OCI-LY1 (cell line): Measurements from ENCODE around the gene RERG.

ENCODE experiments used
- H2AFZ ChIP-seq: fragments of 200-600 bp; sonication (generic), shearing (Covaris generic); 2 replicates; pipeline ENCODE4 v1.6.0; 2014; ENCODE audit warnings: antibody characterized with exemption, mild to moderate bottlenecking, low read length
- H3F3A ChIP-seq: fragments of 200-600 bp; sonication (generic), shearing (Covaris generic); 2 replicates; pipeline ENCODE4 v1.6.0; 2014; ENCODE audit warnings: mild to moderate bottlenecking, antibody characterized with exemption, low read length, moderate library complexity; ENCODE audit not compliant: insufficient read depth
- H3K27ac ChIP-seq: fragments of 200-600 bp; sonication (generic); 2 replicates; pipeline ENCODE4 v1.5.1; 2014; ENCODE audit warnings: low read length, mixed run types, mild to moderate bottlenecking, low read depth; ENCODE audit not compliant: poor library complexity, severe bottlenecking
- H3K27me3 ChIP-seq: fragments of 200-600 bp; sonication (generic); 2 replicates; pipeline ENCODE4 v1.6.0; 2014; ENCODE audit warnings: antibody characterized with exemption, mild to moderate bottlenecking, low read length, moderate library complexity; ENCODE audit not compliant: insufficient read depth
- H3K36me3 ChIP-seq: fragments of 200-600 bp; sonication (generic); 2 replicates; pipeline ENCODE4 v1.6.1; 2014; ENCODE audit warnings: mild to moderate bottlenecking, antibody characterized with exemption, low read length, moderate library complexity, mixed read lengths; ENCODE audit not compliant: insufficient read depth
- H3K4me1 ChIP-seq: fragments of 200-600 bp; sonication (generic); 2 replicates; pipeline ENCODE4 v1.5.1; 2014; ENCODE audit warnings: mild to moderate bottlenecking, low read length, moderate library complexity; ENCODE audit not compliant: insufficient read depth, severe bottlenecking
- H3K4me2 ChIP-seq: fragments of 200-600 bp; sonication (generic), shearing (Covaris generic); 2 replicates; pipeline ENCODE4 v1.6.1; 2014; ENCODE audit warnings: low read length
- H3K4me3 ChIP-seq: fragments of 200-600 bp; sonication (generic); 2 replicates; pipeline ENCODE4 v1.5.1; 2014; ENCODE audit warnings: low read length, low read depth, mild to moderate bottlenecking, mixed read lengths; ENCODE audit not compliant: poor library complexity, severe bottlenecking
- H3K79me2 ChIP-seq: fragments of 200-600 bp; shearing (Covaris generic); 2 replicates; pipeline ENCODE4 v1.6.1; 2016; ENCODE audit warnings: mixed run types, low read length, mixed read lengths; ENCODE audit not compliant: insufficient read depth
- H3K9ac ChIP-seq: fragments of 200-600 bp; sonication (generic), shearing (Covaris generic); 2 replicates; pipeline ENCODE4 v1.6.1; 2014; ENCODE audit warnings: mild to moderate bottlenecking, low read length, mixed read lengths
- H3K9me2 ChIP-seq: fragments of 200-600 bp; sonication (generic), shearing (Covaris generic); 2 replicates; pipeline ENCODE4 v1.6.1; 2014; ENCODE audit warnings: low read depth, mild to moderate bottlenecking, low read length, mixed read lengths
- H3K9me3 ChIP-seq: fragments of 200-600 bp; shearing (Covaris generic); 2 replicates; pipeline ENCODE4 v1.6.1; 2014; ENCODE audit warnings: low read length, mixed read lengths
- H4K20me1 ChIP-seq: fragments of 200-600 bp; sonication (generic), shearing (Covaris generic); 2 replicates; pipeline ENCODE4 v1.6.0; 2016; ENCODE audit warnings: mild to moderate bottlenecking, low read length; ENCODE audit not compliant: insufficient read depth
- CTCF ChIP-seq: fragments of 200-600 bp; sonication (generic), shearing (Covaris generic); IDR thresholded peaks from 2 replicates; pipeline ENCODE4 v1.5.1; 2017; ENCODE audit warnings: mild to moderate bottlenecking, antibody characterized with exemption, low read length, moderate library complexity, mixed read lengths
- EZH2 ChIP-seq: fragments of 200-600 bp; sonication (generic), shearing (Covaris generic); IDR thresholded peaks from 2 replicates; pipeline ENCODE4 v1.8.0; 2017; ENCODE audit warnings: borderline replicate concordance, mixed run types, mild to moderate bottlenecking, antibody characterized with exemption, low read length, moderate library complexity, mixed read lengths

The RERG gene

GRCh38 chr12:15146585-15146984 is 74.6 kb downstream of the RERG start:
- no peaks in the 10 kb centered on the region for H3K36me3 ChIP-seq
- no peaks in the 10 kb centered on the region for H3K9me2 ChIP-seq
- H3K4me1 ChIP-seq: no peaks in the 10 kb centered on the region
- no peaks in the 10 kb centered on the region for H3K79me2 ChIP-seq
- no peak overlapping the region for H3K4me2 ChIP-seq
- H3K9me3 ChIP-seq: no peaks in the 10 kb centered on the region
- H3F3A ChIP-seq: no peaks in the 10 kb centered on the region
- no peaks in the 10 kb centered on the region for H3K27me3 ChIP-seq
- no peaks in the 10 kb centered on the region for H4K20me1 ChIP-seq
- TF ChIP-seq EZH2 (no peak), CTCF (no peak)
- H3K4me3 ChIP-seq: no peak overlapping the region
- no peak overlapping the region for H3K27ac ChIP-seq
- H3K9ac ChIP-seq: no peak overlapping the region
- H2AFZ ChIP-seq: no peak overlapping the region

- Histone ChIP-seq H3K27ac (no peak overlapping the region), H3K9me3 (no peaks in the 10 kb centered on the region), H3K27me3 (no peaks in the 10 kb centered on the region), H3K9me2 (no peaks in the 10 kb centered on the region), H3K4me2 (no peak overlapping the region), H3K4me1 (no peaks in the 10 kb centered on the region), H3K9ac (no peak overlapping the region), H3K4me3 (no peak overlapping the region), H2AFZ (no peak overlapping the region), H3K79me2 (no peaks in the 10 kb centered on the region), H3K36me3 (no peaks in the 10 kb centered on the region), H3F3A (no peaks in the 10 kb centered on the region), H4K20me1 (no peaks in the 10 kb centered on the region)
- no peak for TF ChIP-seq CTCF
- no peak for TF ChIP-seq EZH2
These were observed 77.8 kb downstream of the RERG start for GRCh38 chr12:15143467-15143866.

GRCh38 chr12:15142711-15143110 is 78.5 kb downstream of the RERG start:
- no peaks in the 10 kb centered on the region for H3F3A ChIP-seq
- no peaks in the 10 kb centered on the region for H3K9me2 ChIP-seq
- H3K9me3 ChIP-seq: no peaks in the 10 kb centered on the region
- no peaks in the 10 kb centered on the region for H3K4me1 ChIP-seq
- no peaks in the 10 kb centered on the region for H3K79me2 ChIP-seq
- H3K36me3 ChIP-seq: no peaks in the 10 kb centered on the region
- H3K27ac ChIP-seq: no peak overlapping the region
- H3K4me2 ChIP-seq: no peak overlapping the region
- TF ChIP-seq EZH2: no peak
- TF ChIP-seq CTCF: no peak
- no peak overlapping the region for H2AFZ ChIP-seq
- no peaks in the 10 kb centered on the region for H3K27me3 ChIP-seq
- H3K4me3 ChIP-seq: no peak overlapping the region
- no peak overlapping the region for H3K9ac ChIP-seq
- no peaks in the 10 kb centered on the region for H4K20me1 ChIP-seq
